HuH-7 (cell line): ENCODE measurements around the gene CXADR.
A peak's percentile ranks its signal among the peaks of the same experiment; 100 is the strongest.

Experiments used
- DNase-seq: peaks from one replicate; pipeline ENCODE4 v3.0.0; 2011; ENCODE audit warnings: low spot score

Gene CXADR

GRCh38 chr21:17607684-17608083, 94.8 kb downstream of the CXADR start:
- no peak for DNase-seq

DNA sequence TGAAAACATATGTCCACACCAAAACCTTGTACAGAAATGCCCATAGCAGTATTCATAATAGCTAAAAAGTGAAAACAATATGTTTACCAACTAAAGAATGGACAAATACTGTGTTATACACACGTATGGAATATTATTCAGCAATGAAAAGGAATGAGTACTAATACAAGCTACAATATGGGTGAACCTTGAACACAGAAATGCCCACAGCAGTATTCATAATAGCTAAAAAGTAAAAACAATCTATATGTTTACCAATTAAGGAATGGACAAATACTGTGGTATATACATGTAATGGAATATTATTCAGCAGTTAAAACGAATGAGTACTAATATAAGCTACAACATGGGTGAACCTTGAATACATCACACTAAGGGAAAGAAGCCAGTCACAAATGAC, 96.8 kb downstream of the CXADR start:
- no peak for DNase-seq

- DNase-seq, result no peak
Observed at GRCh38 chr21:17610911-17611310, 98.1 kb downstream of the CXADR start.

- peak; percentile 44 for DNase-seq
Observed at GRCh38 chr21:17611414-17612022, 98.7 kb downstream of the CXADR start.

GRCh38 chr21:17612023-17612564, 99.3 kb downstream of the CXADR start:
- peak; percentile 17 for DNase-seq

GRCh38 chr21:17612565-17613241, 99.9 kb downstream of the CXADR start, which contains the start of gene BTG3:
Gene BTG3 (minus strand): TSS chr21:17612901. CDS start chr21:17609144, 3,757 bp downstream.
- peak; percentile 79 for DNase-seq

- peak; percentile 12 for DNase-seq
Observed at GRCh38 chr21:17613242-17613676, 100.4 kb downstream of the CXADR start.

GRCh38 chr21:17616831-17617230, 104.0 kb downstream of the CXADR start:
- no peak for DNase-seq

GRCh38 chr21:17622018-17622417, 109.2 kb downstream of the CXADR start:
- no peak for DNase-seq

DNA sequence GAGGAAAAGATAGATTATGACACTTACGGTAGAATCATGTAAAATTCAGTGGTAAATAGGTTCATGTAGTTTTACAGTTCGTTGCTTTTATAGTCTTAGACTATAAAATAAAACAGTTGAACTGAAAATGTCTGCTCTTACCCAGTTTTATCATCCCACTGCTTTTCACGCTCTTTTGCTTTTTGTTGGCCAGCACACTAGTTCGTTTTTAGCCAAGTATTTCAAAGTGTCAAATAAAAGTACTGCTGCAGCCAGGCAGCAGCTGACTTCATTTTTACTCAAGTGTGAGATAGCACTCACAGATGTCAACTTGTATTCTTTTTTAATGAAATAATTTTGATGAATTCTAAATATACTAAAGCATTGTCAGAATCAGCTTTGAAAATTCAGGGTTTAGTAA, 118.4 kb downstream of the CXADR start:
- DNase-seq, result no peak

DNA sequence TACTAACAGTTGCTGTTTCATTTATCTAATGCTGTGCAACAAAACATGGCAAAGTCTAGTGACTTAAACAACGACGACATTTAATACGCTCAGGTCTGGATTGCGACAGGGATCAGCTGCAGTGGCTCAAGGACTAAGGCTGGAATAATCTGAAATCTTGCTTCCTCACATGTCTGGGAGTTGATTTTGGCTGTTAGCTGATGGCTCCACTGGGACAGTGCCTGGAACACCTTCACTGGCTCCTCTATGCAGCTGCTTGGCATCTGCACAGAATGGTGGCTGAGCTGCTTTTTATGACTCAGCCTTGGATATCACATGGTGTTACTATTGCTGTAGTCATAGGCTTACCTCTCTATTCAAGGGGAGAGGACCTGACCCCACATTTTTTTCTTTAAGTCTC, 123.9 kb downstream of the CXADR start:
- no peak for DNase-seq

DNA sequence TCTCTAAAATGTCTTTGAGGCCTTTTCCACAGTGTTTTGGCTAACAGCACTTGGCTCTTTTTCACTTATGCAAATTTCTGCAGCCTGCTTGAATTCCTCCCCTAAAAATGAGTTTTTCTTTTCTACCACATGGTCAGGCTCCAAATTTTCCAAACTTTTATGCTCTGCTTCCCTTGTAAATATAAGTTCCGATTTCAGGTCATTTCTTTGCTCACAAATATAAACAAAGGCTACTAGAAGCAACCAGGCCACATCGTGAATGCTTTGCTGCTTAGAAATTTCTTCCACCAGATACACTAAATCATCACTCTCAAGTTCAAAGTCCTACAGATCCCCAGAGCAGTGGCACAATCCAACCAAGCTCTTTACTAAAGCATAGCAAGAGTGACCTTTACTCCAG, 128.0 kb downstream of the CXADR start:
- no peak for DNase-seq
